HG02759 (cell line): ENCODE measurements around the gene MACROH2A1.

ENCODE experiments used
- ATAC-seq: cut with Tn5 transposase; IDR thresholded peaks from one replicate; pipeline ENCODE4 v1.9.1; 2021; ENCODE audit warnings: mild to moderate bottlenecking, moderate library complexity; ENCODE audit not compliant: unreplicated experiment

Gene MACROH2A1

GRCh38 chr5:135294793-135295192 is 104.2 kb downstream of the MACROH2A1 start:
- no peak for ATAC-seq

GRCh38 chr5:135289651-135290050 is 109.4 kb downstream of the MACROH2A1 start:
- no peak for ATAC-seq

DNA sequence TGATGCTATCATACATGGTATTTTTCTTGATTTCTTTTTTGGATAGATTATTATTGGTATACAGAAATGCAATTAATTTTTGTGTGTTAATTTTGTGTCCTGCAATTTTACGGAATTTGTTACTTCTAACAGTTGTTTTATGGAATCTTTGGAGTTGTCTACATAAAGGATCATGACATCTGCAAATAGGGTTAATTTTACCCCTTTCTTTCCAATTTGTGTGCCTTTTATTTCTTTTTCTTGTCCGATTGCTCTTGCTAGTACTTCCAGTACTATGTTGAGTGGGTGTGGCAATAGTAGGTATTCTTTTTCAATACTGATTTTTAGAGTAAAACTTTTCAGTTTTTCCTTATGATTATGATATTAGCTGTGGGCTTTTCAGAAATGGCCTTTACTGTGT is 111.5 kb downstream of the MACROH2A1 start:
- ATAC-seq = no peak
